HepG2 (cell line): Measurements from ENCODE around the gene ACOT4. TPM values are rescaled to one million over a fixed set of nuclear protein-coding genes. Genes with fewer than 3 reads are reported as not detected.

ENCODE experiments used
- BHLHE40 ChIP-seq: IDR thresholded peaks from 2 replicates; pipeline ENCODE4 v1.6.1; 2011; ENCODE audit warnings: low read length, improper control_type of control experiment
- ESRRA ChIP-seq: sonication (generic); formaldehyde crosslinking; IDR thresholded peaks from 2 replicates; pipeline ENCODE4 v1.5.1; 2020; ENCODE audit warnings: mild to moderate bottlenecking, low read depth, missing genetic modification reagents
- HNF4G ChIP-seq, 2 experiments: sonication (generic) in 1 of 2; formaldehyde crosslinking in 1 of 2; IDR thresholded peaks; 2 replicates each; pipeline versions ENCODE4 v1.4.0 to v1.6.1; 2011 to 2020; ENCODE audit warnings: borderline replicate concordance in 2 of 2, low read depth in 2 of 2, mild to moderate bottlenecking in 2 of 2, low read length in 1 of 2, missing genetic modification reagents in 1 of 2, moderate library complexity in 1 of 2
- HOXA3 ChIP-seq: sonication (generic); formaldehyde crosslinking; IDR thresholded peaks from 2 replicates; pipeline ENCODE4 v1.5.0; 2020; ENCODE audit warnings: missing genetic modification reagents
- MIER2 ChIP-seq: IDR thresholded peaks from 2 replicates; pipeline ENCODE4 v1.6.1; 2016; ENCODE audit warnings: missing biosample characterization, missing genetic modification reagents
- MIXL1 ChIP-seq: IDR thresholded peaks from 2 replicates; pipeline ENCODE4 v1.6.1; 2016
- NAIF1 ChIP-seq: sonication (generic); formaldehyde crosslinking; IDR thresholded peaks from 2 replicates; pipeline ENCODE4 v1.5.0; 2020; ENCODE audit warnings: mild to moderate bottlenecking, missing genetic modification reagents, borderline replicate concordance
- NBN ChIP-seq: fragments of 450-650 bp; conservative IDR thresholded peaks from 2 replicates; pipeline ENCODE4 v1.6.1; 2017
- NFATC3 ChIP-seq: sonication (generic); formaldehyde crosslinking; IDR thresholded peaks from 2 replicates; pipeline ENCODE4 v1.5.1; 2020; ENCODE audit warnings: mild to moderate bottlenecking, missing genetic modification reagents
- RARA ChIP-seq: IDR thresholded peaks from 2 replicates; pipeline ENCODE4 v1.6.1; 2016; ENCODE audit warnings: missing genetic modification reagents, missing compliant biosample characterization
- SMAD3 ChIP-seq: sonication (generic); formaldehyde crosslinking; IDR thresholded peaks from 2 replicates; pipeline ENCODE4 v1.4.0; 2020; ENCODE audit warnings: missing genetic modification reagents
- SRY ChIP-seq: sonication (generic); formaldehyde crosslinking; IDR thresholded peaks from 2 replicates; pipeline ENCODE4 v1.8.0; 2022; ENCODE audit warnings: mild to moderate bottlenecking, missing genetic modification reagents
- SYNCRIP ChIP-seq: fragments of 200-400 bp; formaldehyde crosslinking; IDR thresholded peaks from 2 replicates; pipeline ENCODE4 v1.6.1; 2018; ENCODE audit warnings: mild to moderate bottlenecking, low read depth, low read length; ENCODE audit not compliant: insufficient read depth
- TBX2 ChIP-seq: sonication (generic); formaldehyde crosslinking; IDR thresholded peaks from 2 replicates; pipeline ENCODE4 v1.5.0; 2020; ENCODE audit warnings: missing genetic modification reagents, mild to moderate bottlenecking, borderline replicate concordance
- YEATS2 ChIP-seq: sonication (generic); formaldehyde crosslinking; IDR thresholded peaks from 2 replicates; pipeline ENCODE4 v1.4.0; 2020; ENCODE audit warnings: missing genetic modification reagents, borderline replicate concordance
- ZFP90 ChIP-seq: sonication (generic); formaldehyde crosslinking; IDR thresholded peaks from 2 replicates; pipeline ENCODE4 v1.8.0; 2022; ENCODE audit warnings: missing genetic modification reagents, mild to moderate bottlenecking, inconsistent platforms, borderline replicate concordance
- ZFX ChIP-seq: sonication (generic); formaldehyde crosslinking; IDR thresholded peaks from 2 replicates; pipeline ENCODE4 v1.4.0; 2020; ENCODE audit warnings: mild to moderate bottlenecking, low read depth, missing genetic modification reagents, moderate library complexity
- ZKSCAN1 ChIP-seq: fragments of 150-350 bp; IDR thresholded peaks from 2 replicates; pipeline ENCODE4 v1.6.1; 2014; ENCODE audit warnings: low read length
- ZNF253 ChIP-seq: sonication (generic); formaldehyde crosslinking; IDR thresholded peaks from 2 replicates; pipeline ENCODE4 v1.8.0; 2022; ENCODE audit warnings: mild to moderate bottlenecking, missing genetic modification reagents, borderline replicate concordance
- ZNF337 ChIP-seq: sonication (generic); formaldehyde crosslinking; IDR thresholded peaks from 2 replicates; pipeline ENCODE4 v1.5.1; 2020; ENCODE audit warnings: missing genetic modification reagents, low read depth, mild to moderate bottlenecking, borderline replicate concordance
- ZSCAN30 ChIP-seq: sonication (generic); formaldehyde crosslinking; IDR thresholded peaks from 2 replicates; pipeline ENCODE4 v1.5.0; 2020; ENCODE audit warnings: mild to moderate bottlenecking, missing genetic modification reagents
- polyA plus RNA-seq, 8 experiments: library from polyadenylated mRNA; depleted of rRNA in 3 of 8; stranded (reverse) in 7 of 8; unstranded in 1 of 8; fragments of >200 nt; fragmentation: Illumina TruSeq in 4 of 8; extraction: Trizol in 4 of 8; gene quantifications; 2 replicates each; pipeline versions ENCODE4 v1.2.1 to v1.2.3, GENCODE V29; 2011 to 2016; ENCODE audit warnings: low read depth in 4 of 8, missing spikeins in 1 of 8, mixed read lengths in 1 of 8; ENCODE audit not compliant: insufficient read depth in 1 of 8
- total RNA-seq, 5 experiments: library from RNA; depleted of rRNA; stranded (reverse); fragments of >200 nt; fragmentation: Illumina TruSeq; extraction: Trizol; gene quantifications; 2 replicates each; pipeline ENCODE4 v1.2.3, GENCODE V29; 2016; ENCODE audit warnings: low read depth in 1 of 5
- TF ChIP-seq, protein P1 (sequence below): sonication (generic); formaldehyde crosslinking; IDR thresholded peaks from 2 replicates; pipeline ENCODE4 v1.5.0; 2020; ENCODE audit warnings: mild to moderate bottlenecking, missing genetic modification reagents, borderline replicate concordance
- TF ChIP-seq, protein P2 (sequence below): sonication (generic); formaldehyde crosslinking; IDR thresholded peaks from 2 replicates; pipeline ENCODE4 v1.5.1; 2020; ENCODE audit warnings: mild to moderate bottlenecking, missing genetic modification reagents, moderate library complexity

ACOT4 gene
- total and polyA plus RNA-seq, 2 of the 13 experiments (the other 11 are each of a cell fraction or from before 2014, with no cell fraction given) = 0.04 to 0.05 TPM

DNA sequence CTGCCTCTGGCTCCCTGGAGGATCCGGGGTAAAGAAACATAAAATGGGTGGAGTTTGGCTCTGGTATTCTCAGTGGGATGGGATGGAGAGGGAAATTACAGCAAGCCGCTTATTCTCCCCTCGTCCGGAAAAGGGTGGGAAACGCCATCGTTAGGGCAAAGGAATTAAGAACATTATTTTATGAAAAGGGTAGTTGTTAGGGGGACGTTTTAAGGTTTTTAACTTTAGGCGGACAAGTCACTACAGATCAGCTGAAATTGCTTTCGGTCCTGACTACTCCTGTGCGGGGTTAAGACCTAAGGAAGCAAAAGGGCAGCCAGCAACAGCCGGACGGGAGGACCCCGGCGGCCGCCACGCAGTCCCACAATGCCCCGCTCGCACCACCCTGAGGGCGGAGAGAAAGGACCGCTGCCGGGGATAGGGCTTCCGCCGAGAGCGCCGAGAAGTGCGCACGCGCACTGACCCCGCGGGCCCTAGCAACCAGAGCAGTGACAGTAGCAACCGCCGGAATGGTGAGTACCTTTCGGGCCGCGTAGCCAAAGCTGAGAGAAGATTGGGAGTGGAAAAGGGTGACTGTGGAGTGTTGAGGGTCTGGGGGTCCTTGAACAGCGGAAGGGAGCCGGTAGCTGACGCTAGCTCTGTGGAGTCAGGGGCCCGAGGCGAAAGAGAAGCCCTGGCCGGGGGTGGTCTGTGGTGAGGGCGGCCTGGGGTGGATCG, 53.0 kb downstream of the ACOT4 start, which contains the start of gene DNAL1 (continued):
- TF ChIP-seq, protein P1, sequence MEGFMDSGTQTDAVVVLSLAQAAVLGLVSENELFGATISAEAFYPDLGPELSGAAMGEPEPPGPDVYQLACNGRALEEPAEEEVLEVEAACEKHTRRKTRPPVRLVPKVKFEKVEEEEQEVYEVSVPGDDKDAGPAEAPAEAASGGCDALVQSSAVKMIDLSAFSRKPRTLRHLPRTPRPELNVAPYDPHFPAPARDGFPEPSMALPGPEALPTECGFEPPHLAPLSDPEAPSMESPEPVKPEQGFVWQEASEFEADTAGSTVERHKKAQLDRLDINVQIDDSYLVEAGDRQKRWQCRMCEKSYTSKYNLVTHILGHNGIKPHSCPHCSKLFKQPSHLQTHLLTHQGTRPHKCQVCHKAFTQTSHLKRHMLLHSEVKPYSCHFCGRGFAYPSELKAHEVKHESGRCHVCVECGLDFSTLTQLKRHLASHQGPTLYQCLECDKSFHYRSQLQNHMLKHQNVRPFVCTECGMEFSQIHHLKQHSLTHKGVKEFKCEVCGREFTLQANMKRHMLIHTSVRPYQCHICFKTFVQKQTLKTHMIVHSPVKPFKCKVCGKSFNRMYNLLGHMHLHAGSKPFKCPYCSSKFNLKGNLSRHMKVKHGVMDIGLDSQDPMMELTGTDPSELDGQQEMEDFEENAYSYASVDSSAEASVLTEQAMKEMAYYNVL (CRISPR knock-in tag) = no peak
- TF ChIP-seq SRY = no peak
- 0 out of 2 replicates have a peak, but pooled peaks have one; percentile 46 for TF ChIP-seq ZNF337 (CRISPR knock-in tag)
- no peak for TF ChIP-seq ZKSCAN1
- peak; percentile 74 for TF ChIP-seq ZFX
- TF ChIP-seq BHLHE40 = no peak
- TF ChIP-seq MIER2 (CRISPR knock-in tag) = no peak
- peak; percentile 41; the same call in 1 of the 2 replicates for TF ChIP-seq YEATS2 (CRISPR knock-in tag)
- TF ChIP-seq ZSCAN30 = no peak
- TF ChIP-seq MIXL1 = no peak
- TF ChIP-seq NBN = no peak
- no peak for TF ChIP-seq ZFP90 (CRISPR knock-in tag)
- TF ChIP-seq SYNCRIP = no peak
- no peak for TF ChIP-seq ZNF253 (CRISPR knock-in tag)
- TF ChIP-seq SMAD3 (CRISPR knock-in tag) = no peak
- no peak for TF ChIP-seq HNF4G (IDR thresholded peaks at IDR 0.05; ENCODE audit: borderline replicate concordance, low read depth, low read length)
- no peak for TF ChIP-seq HNF4G (CRISPR knock-in tag; IDR thresholded peaks at IDR 0.05; ENCODE audit: borderline replicate concordance, low read depth)
- peak; percentile 85; the same call in 1 of the 2 replicates for TF ChIP-seq NAIF1
- TF ChIP-seq ESRRA (CRISPR knock-in tag) = no peak
- TF ChIP-seq HOXA3 (CRISPR knock-in tag) = peak; percentile 76; the same call in 1 of the 2 replicates
- TF ChIP-seq TBX2 (CRISPR knock-in tag) = peak; percentile 60
- no peak for TF ChIP-seq NFATC3
- 0 out of 2 replicates have a peak, but pooled peaks have one; percentile 2 for TF ChIP-seq RARA
- TF ChIP-seq, protein P2, sequence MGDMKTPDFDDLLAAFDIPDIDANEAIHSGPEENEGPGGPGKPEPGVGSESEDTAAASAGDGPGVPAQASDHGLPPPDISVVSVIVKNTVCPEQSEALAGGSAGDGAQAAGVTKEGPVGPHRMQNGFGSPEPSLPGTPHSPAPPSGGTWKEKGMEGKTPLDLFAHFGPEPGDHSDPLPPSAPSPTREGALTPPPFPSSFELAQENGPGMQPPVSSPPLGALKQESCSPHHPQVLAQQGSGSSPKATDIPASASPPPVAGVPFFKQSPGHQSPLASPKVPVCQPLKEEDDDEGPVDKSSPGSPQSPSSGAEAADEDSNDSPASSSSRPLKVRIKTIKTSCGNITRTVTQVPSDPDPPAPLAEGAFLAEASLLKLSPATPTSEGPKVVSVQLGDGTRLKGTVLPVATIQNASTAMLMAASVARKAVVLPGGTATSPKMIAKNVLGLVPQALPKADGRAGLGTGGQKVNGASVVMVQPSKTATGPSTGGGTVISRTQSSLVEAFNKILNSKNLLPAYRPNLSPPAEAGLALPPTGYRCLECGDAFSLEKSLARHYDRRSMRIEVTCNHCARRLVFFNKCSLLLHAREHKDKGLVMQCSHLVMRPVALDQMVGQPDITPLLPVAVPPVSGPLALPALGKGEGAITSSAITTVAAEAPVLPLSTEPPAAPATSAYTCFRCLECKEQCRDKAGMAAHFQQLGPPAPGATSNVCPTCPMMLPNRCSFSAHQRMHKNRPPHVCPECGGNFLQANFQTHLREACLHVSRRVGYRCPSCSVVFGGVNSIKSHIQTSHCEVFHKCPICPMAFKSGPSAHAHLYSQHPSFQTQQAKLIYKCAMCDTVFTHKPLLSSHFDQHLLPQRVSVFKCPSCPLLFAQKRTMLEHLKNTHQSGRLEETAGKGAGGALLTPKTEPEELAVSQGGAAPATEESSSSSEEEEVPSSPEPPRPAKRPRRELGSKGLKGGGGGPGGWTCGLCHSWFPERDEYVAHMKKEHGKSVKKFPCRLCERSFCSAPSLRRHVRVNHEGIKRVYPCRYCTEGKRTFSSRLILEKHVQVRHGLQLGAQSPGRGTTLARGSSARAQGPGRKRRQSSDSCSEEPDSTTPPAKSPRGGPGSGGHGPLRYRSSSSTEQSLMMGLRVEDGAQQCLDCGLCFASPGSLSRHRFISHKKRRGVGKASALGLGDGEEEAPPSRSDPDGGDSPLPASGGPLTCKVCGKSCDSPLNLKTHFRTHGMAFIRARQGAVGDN = peak; percentile 93
